Ovary (tissue), 9 donors: ENCODE data around the gene MALL. TPM values are rescaled to one million over a fixed set of nuclear protein-coding genes. Genes with fewer than 3 reads are reported as not detected.

ENCODE experiments used
- DNase-seq, 5 donors: peaks; one replicate each; pipeline ENCODE4 v3.0.0-alpha.2; 2019 to 2020
- H3K27ac ChIP-seq, 2 donors: fragments of 200-600 bp; one replicate each; pipeline versions ENCODE4 v1.5.1 to v1.8.0; 2019 to 2022
- H3K27me3 ChIP-seq: fragments of 200-600 bp; one replicate; pipeline ENCODE4 v1.8.0; 2022
- H3K36me3 ChIP-seq: fragments of 200-600 bp; sonication (generic); one replicate; pipeline ENCODE4 v1.5.1; 2019
- H3K4me1 ChIP-seq: one replicate; pipeline ENCODE4 v1.8.1; 2013; ENCODE audit warnings: mild to moderate bottlenecking, moderate library complexity; ENCODE audit not compliant: insufficient read depth
- H3K4me3 ChIP-seq: fragments of 200-600 bp; sonication (generic); one replicate; pipeline ENCODE4 v1.5.1; 2017
- H3K9me3 ChIP-seq, 2 donors: fragments of 200-600 bp in 1 of 2; sonication (generic) in 1 of 2; one replicate each; pipeline versions ENCODE4 v1.5.1 to v1.8.1; 2013 to 2019; ENCODE audit warnings: mild to moderate bottlenecking in 1 of 2, moderate library complexity in 1 of 2
- CTCF ChIP-seq, 3 donors: fragments of 450-650 bp in 2 of 3; fragments of 200-600 bp in 1 of 3; IDR thresholded peaks; one replicate each; pipeline versions ENCODE4 v1.5.1 to v1.8.0; 2016 to 2022; ENCODE audit warnings: antibody characterized with exemption in 3 of 3, mild to moderate bottlenecking in 1 of 3
- EP300 ChIP-seq: sonication (generic); formaldehyde crosslinking; IDR thresholded peaks from one replicate; pipeline ENCODE4 v1.6.1; 2017; ENCODE audit warnings: antibody characterized with exemption
- POLR2A ChIP-seq: fragments of 450-650 bp; IDR thresholded peaks from one replicate; pipeline ENCODE4 v1.6.1; 2017; ENCODE audit warnings: antibody characterized with exemption, mild to moderate bottlenecking, moderate library complexity
- WGBS, 3 donors: extraction: QIAGEN DNeasy Blood & Tissue Kit in 1 of 3; methylation state at CpG; one replicate each; pipeline versions ENCODE4 v1.1.5 to v1.1.7; 2013 to 2017; 5-methylcytosine and 5-hydroxymethylcytosine counted together
- intact Hi-C, 4 donors: fragments of 100-400 bp; cut with DNase I; formaldehyde crosslinking; loops; one replicate each; pipeline versions ENCODE4 v1.11.0 to v1.15.1; 2022 to 2023
- polyA plus RNA-seq, 2 donors: library from polyadenylated mRNA; stranded (reverse); fragments of 200-250 nt in 1 of 2; fragments of 350-450 nt in 1 of 2; fragmentation: Illumina TruSeq in 1 of 2; extraction: RNeasy Lipid Tissue Mini Kit (QIAGEN cat#74804) in 1 of 2; gene quantifications; one replicate each; pipeline ENCODE4 v1.2.3, GENCODE V29; 2013 to 2014
- total RNA-seq, 7 donors: library from RNA; depleted of rRNA in 2 of 7; stranded (reverse); fragments of >200 nt in 2 of 7; fragmentation: NEBNext Ultra II Directional in 3 of 7; extraction: Animal tissue kit (Norgen Biotek cat#: 25700) in 3 of 7; gene quantifications; one replicate each; pipeline versions ENCODE4 v1.1.0 to v1.2.4, GENCODE V29; 2016 to 2023
- donor health status: DM: no; HTN: no; CAD: no; lungs with moderate emphysema.
- donor health status: DM: no; HTN: no; CAD: no.
- donor health status: Bipolar disorder and iron deficiency.
- donor health status: DM: yes; HTN: yes; CAD: no.
- donor health status: DM: no; HTN: no; CAD: no.
- donor health status: DM: yes; HTN: yes; CAD: no.

MALL gene
- total and polyA plus RNA-seq, 9 donors, result 0.63 to 20.0 (median 2.4) TPM

DNA sequence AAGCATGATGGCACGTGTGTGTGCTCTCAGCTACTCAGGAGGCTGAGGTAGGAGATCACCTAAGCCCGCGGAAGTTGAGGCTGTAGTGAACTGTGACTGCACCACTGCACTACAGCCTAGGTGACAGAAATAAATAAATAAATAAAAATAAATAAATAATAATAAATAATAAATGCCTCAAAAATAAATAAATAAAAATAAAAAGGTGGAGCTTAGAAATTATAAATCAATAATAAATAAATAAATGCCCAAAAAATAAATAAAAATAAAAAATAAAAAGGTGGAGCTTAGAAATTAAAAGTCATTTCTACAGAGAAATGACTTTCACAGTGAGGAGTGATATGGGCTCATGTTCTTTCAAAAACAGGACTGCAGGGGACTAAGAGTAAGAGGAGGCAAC lies 6.0 kb upstream of the MALL start:
- 95 to 98% (median 97%) methylated on average over 3 of the region's 3 CpGs for WGBS, 3 donors
- no peak overlapping the region for H3K27ac ChIP-seq
- TF ChIP-seq EP300 (no peak), CTCF (IDR thresholded peaks at IDR 0.05) (no peak)
- intact Hi-C loops, result no loop called here
- no peak for DNase-seq
- H3K36me3 ChIP-seq, result no peaks in the 10 kb centered on the region
- no peak overlapping the region for H3K4me3 ChIP-seq
- no peaks in the 10 kb centered on the region for H3K9me3 ChIP-seq
- no peaks in the 10 kb centered on the region for H3K4me1 ChIP-seq
- H3K27me3 ChIP-seq, result no peaks in the 10 kb centered on the region

DNA sequence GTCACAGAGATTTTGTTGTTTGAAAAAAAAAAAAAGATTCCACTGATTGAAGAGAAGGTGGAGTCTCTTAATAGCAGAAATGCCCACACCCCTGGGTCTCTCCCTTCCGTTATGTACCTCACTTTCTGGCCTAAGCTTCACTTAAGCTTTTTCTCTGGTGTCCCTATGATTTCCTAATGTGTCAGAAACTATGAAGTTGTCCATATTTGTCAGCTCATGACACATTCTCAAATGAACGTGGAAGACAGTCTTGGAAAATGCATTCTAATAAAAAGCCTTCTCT lies 5.4 kb upstream of the MALL start:
- H3K4me1 ChIP-seq, result no peaks in the 10 kb centered on the region
- 71 to 75% (median 72%) methylated on average over 2 of the region's 2 CpGs for WGBS, 3 donors
- intact Hi-C loops, result no loop called here
- no peaks in the 10 kb centered on the region for H3K36me3 ChIP-seq
- H3K9me3 ChIP-seq, result no peaks in the 10 kb centered on the region
- no peaks in the 10 kb centered on the region for H3K27me3 ChIP-seq
- H3K4me3 ChIP-seq, result no peak overlapping the region
- TF ChIP-seq POLR2A (no peak), EP300 (no peak), CTCF (IDR thresholded peaks at IDR 0.05) (no peak)
- no peak overlapping the region for H3K27ac ChIP-seq
- no peak for DNase-seq

DNA sequence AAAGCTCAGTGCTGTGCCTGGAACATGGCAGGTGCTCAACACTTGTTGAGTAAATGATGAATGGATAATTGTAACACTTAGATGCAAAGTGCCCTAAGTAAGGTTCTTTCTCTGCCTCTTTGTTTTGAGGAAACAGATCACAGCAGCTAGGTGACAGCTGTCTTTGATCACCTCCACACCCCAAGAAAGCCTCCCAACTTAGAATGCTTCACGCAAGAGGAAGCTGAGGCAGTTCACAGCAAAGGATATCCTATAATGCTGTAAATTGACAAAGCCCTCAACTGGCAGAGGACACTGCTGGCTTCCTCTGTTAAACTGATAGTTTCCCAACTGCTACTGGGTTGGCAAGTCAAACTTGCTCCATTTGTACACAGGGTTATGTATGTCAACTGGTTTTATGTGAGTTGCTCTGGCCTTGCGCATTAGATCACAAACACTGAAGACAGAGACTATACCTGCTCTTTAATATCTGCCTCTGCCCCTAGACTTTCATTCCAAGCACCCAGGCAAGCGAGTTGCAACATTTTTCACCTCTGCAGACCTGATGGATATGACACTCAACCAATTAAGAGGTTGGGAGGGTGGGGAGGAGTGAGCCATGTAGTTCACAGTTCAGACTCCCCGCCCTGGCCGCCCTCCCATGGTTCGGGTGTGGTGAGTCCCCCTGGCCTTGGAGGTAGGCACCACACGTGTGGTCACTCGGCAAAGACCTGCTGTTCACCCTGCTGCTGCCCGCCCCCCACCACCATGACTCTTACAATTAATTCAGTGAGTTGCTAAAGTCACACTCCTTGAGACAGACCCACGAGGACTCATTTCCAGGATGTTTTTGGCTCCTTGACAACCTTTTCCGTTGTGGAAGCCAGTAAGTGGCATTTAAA lies 4.8 kb upstream of the MALL start:
- 48 to 53% (median 49%) methylated on average over 11 of the region's 11 CpGs for WGBS, 3 donors
- no peak overlapping the region for H3K27ac ChIP-seq

GRCh38 chr2:110116033-110116710 lies 550 bp upstream of the MALL start:
- 15 to 24% (median 18%) methylated on average over 8 of the region's 8 CpGs for WGBS, 3 donors
- DNase-seq, result no peak
- intact Hi-C loops, result no loop called here
- no peaks in the 10 kb centered on the region for H3K27me3 ChIP-seq
- H3K4me3 ChIP-seq, result no peak overlapping the region
- no peaks in the 10 kb centered on the region for H3K9me3 ChIP-seq
- no peak overlapping the region for H3K27ac ChIP-seq
- no peak for TF ChIP-seq EP300
- no peak for TF ChIP-seq CTCF (IDR thresholded peaks at IDR 0.05)
- TF ChIP-seq POLR2A, result no peak
- no peaks in the 10 kb centered on the region for H3K36me3 ChIP-seq
- H3K4me1 ChIP-seq, result peaks cover 3% of the 10 kb centered on the region

More for the DNA sequence above, 4.8 kb upstream of the MALL start:
- Histone ChIP-seq H3K36me3 (no peaks in the 10 kb centered on the region), H3K4me1 (peaks cover 2% of the 10 kb centered on the region), H3K9me3 (no peaks in the 10 kb centered on the region), H3K4me3 (no peak overlapping the region), H3K27me3 (no peaks in the 10 kb centered on the region)
- TF ChIP-seq POLR2A (no peak), EP300 (no peak), CTCF (IDR thresholded peaks at IDR 0.05) (no peak)
- intact Hi-C loops, result no loop called here
- DNase-seq, result no peak
